Raji (cell line): ENCODE data around the gene PTH2R.

ENCODE experiments used
- POLR2A ChIP-seq: IDR thresholded peaks from 2 replicates; pipeline ENCODE4 v1.6.1; 2011; ENCODE audit warnings: low read depth, low read length, control low read depth; ENCODE audit not compliant: insufficient read depth

Gene PTH2R

DNA sequence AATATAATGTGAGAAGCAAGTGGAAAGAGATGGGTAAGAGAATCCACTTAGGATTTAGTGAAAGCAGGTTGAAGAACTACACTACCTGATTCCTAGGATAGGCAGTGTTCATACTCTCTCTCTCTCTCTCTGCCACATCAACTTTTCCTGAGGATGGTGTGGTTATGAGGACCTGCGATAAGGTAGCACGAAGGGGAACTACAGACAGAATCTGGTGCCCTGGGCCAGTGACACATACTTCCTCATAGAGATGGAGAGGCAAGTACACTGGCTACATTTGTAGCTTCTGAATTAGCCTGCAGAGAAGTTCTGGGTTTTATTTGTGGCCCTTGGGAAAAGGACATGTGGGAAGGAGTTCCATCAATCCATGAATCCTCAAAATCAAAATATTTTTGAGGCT lies 44.5 kb downstream of the PTH2R start:
- no peak for TF ChIP-seq POLR2A

DNA sequence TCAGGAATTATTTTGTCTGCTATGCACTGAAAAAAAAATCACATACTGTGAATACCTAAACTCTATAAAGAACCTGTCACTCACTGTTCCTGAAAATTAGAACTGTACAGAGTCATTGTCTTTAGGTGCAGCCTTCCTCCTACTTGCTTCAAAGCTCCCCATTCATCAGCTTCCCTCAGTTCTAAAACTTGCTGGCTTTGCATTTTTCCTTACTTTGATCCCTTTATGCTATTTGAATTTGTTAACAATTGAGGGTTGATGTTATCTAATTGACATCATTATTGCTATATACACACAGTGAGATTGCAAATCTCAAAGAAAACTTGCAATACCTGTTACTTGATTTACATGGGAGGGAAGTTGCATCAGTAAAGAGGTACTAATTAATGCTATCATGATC lies 48.3 kb downstream of the PTH2R start:
- TF ChIP-seq POLR2A: no peak

DNA sequence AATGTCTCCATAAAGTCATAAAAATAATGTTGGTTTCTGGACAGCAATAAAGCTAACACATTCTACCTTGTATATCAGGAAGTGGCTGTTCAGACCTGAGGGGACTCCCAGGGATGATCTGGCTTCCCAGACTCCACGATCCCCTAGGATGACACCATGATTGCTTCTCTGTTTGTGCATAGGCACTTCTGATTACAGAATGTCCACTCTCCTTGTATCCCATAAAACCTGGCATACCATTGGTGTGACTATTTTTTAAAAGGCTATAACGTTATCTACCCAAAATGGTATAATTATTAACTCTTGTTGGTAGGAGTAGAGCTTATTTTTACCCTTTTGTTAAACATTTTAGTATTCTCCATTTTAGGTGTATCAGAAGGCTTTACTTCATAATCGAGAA lies 57.1 kb downstream of the PTH2R start:
- TF ChIP-seq POLR2A: no peak

DNA sequence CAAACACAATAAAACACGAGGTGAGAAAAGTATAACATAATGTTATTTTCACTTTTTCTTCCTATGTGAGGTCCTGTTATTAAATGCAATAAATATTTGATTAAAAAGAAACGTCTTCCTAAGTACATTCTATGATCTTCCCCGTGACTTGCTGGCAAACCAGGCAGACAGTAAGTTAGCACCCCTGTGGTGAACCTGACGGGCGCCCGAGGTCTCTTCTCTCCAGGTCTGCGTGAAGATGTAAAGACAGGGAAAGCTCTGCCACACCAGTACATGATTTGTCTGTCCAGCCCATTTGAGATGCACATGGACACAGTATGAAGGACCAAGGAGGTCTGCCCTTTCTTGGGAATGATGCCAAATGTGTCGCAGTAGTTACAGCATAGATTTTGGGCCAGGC lies 57.6 kb downstream of the PTH2R start:
- no peak for TF ChIP-seq POLR2A

DNA sequence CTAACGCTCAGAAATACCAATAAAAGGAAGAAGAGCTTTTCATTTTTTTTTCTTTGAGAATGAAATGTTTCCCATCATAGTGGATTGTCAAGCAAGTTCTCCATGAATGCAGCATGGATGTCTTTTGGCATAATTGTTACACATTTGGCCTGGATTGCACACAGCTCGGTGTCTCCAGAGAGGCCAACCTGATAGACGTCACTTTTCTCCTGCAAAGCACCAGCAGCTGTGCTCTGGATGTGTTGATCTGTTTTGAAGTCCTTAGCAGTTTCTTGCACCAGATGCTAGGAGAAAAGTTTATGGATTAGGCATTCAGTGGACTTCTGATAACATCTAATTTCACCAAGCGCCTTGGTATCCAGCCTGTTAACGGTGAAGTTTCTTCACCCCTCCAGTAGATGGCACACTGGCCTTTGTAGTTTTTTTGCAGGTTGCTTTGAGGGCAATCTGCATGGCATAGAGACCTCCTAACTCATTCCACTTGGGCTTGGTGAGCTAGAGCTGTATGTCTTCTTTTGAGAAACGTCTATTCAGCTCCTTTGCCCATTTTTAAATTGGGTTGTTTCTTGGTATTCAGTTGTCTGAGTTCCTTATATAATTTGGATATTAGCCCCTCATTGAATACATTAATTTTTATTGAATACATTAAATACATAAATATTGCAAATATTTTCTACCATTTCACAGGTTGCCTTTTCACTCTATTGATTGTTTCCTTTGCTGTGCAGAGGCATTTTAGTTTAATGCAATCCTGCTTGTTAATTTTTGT lies 59.7 kb downstream of the PTH2R start:
- no peak for TF ChIP-seq POLR2A

DNA sequence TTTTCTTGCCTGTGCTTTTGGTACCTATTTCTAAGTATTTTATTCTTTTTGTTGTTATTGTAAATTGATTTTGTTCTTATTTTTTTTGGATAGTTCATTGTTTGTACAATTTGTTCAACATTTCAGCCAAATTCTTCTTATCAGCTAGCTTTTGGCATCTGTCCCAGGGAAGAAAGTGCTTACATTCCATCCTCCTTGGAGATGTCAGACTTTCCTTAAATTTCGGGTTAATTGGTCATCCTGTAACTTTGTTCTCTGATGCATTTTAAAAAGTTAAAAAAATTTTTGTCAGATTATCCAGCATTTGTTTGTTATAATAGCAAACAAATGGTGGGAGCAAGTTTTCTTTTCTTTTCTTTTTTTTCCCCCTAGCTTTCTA lies 60.3 kb downstream of the PTH2R start:
- no peak for TF ChIP-seq POLR2A

DNA sequence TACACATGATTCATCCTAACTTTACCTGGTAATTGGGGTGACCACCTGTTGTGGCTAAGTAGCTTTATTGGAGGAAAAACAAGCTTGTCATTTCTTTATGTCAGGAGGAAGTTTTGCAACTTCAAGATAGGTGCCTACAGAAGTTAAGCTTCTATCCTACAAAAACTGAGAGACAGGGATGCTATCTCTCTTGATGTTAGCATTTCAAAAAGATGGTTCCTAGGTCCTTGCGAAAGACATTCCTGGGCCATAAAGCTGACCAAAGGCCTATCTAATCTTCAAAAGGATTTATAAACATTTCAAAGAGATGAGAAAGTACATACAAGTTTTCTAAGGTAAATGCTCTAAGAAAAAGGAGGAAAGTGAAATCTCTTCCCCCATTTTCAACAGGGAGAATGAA lies 61.0 kb downstream of the PTH2R start:
- TF ChIP-seq POLR2A: no peak

DNA sequence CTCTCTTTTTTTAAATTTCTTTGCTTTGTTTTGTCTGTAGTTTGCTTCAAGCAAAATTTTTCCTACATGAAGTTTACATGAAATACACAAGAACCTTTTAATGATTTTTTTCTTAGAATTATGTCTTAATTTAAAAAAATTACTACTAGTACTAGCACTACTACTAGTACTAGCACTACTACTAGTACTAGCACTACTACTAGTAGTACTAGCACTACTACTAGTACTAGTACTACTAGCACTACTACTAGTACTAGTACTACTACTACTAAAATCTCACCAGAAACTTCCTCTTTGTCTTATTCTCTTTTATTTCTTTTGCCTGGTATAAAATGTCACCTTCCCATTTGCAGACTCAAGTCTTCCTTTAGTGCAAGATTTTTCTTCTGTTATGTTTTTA lies 71.1 kb downstream of the PTH2R start:
- TF ChIP-seq POLR2A: no peak

DNA sequence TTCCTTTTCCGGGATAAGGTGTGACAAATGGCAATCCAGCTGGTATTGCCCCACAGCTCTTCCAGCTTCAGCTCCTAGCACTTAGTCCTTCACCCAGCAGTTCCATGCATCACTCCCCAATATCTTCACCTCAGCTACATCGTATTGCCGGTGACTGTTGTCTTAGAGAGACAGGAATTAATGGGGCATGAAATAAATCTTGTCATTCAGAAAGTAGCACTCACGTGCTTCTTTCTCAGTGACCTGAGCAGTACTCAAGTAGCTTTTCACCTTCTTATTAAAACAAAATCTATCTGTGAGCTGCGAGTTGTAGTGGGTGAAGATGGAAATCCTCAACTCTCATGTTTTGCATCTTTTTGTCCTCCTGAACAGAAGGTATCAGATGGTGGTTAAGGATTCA lies 72.8 kb downstream of the PTH2R start:
- no peak for TF ChIP-seq POLR2A

DNA sequence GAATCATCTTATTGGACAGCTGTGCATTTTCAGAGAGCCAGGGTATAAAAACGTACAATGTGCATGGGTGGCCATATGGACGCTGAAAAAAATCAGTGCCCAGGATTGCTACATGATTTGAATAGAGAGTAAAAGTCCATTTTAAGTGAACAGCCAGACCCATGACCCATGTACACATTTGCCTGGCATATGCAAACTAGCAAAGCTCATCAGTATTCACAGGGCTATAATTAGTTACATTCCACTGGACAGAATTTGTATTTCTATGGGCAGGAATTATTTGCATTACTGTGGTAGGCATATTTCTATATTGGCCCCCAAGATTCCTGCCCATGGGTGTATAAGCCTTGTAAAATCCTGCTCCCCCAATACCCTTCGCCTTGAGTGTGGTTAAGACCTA lies 78.8 kb downstream of the PTH2R start:
- TF ChIP-seq POLR2A: no peak

DNA sequence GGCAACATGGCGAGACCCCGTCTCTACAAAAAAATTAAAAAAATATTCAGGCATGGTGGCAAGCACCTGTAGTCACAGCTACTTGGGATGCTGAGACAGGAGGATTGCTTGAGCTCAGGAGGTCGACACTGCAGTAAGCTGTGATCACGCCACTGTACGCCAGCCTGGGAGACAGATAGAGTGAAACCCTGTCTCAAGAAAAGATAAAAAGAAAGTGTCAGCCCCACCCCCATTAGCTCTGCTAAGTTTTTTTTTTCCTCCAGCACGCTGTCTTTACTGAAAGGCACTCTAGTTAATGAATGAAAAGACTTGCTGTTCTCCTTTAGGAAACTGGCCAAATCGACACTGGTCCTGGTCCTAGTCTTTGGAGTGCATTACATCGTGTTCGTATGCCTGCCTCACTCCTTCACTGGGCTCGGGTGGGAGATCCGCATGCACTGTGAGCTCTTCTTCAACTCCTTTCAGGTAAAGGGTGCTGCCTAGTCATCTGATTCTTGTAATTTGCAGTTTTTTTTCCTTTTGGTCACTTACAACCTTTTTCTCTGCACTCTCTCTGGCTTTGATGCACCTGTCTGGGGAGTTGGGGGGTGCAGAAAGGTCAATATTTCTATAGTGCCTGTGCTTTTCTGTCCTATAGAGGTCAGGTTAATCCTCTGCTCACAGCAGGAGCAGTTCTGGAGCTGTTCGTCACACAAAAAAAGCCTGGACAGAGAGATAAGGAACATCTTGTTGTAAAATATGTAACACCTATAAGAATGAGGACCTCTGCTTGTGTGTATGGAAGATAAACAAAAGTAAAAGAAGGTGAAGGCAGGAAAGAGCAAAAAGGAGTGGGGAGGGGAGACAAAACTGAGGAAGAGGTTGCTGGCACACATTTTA lies 82.3 kb downstream of the PTH2R start:
- no peak for TF ChIP-seq POLR2A

DNA sequence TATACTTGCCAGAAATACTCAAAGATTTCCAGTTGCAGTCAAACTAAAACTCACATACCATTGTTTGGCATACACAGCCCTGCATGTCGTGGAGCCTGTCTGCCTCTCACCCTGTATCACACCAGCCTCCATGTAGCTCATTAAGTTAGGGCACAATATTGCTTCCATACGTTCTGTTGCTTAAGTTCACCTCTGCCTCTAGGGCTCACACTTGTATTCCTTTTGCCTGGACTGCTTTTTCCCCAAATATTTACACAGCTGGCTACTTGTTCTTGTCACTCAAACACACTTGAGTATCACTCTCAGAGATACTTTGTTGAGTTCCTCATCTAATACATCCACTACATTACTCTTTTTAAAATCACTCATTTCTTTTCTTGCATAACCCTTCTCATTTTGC lies 83.1 kb downstream of the PTH2R start:
- no peak for TF ChIP-seq POLR2A

DNA sequence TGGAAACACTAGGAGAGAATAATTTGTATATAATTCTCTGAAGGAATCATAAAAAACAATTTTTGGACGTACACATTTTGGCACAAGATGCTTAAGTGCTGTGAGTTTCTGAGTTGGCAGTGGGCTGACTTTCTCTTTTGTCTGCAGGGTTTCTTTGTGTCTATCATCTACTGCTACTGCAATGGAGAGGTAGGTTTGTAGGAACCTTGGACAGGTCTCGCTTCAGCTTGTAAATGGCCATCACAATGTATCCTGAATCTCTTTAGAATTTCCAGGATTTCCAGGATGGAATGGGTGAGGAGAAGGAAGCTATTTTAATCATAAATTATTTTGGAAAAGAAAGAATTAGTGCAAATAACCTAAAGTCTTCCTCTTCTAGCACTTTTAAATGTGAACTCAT lies 83.9 kb downstream of the PTH2R start:
- TF ChIP-seq POLR2A: no peak

DNA sequence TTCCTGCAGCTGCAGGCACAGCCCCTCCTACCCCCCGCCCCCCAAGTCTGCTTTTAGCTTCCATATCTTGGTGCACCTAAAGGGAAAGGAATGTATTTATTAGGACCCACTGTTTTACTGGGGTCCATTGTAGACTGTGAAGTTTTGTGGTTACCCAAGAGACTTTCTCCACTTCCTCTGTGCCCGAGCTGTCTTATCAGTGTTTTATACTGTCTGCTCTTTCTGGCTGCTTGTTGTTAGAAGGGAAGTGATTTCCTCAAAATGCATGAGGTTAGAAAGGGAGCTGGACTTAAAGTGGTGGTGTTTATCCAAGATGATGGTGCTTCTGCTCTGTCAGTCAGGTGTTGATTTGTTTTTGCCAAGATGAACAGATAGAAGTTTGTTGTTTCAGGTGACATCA lies 85.0 kb downstream of the PTH2R start:
- no peak for TF ChIP-seq POLR2A

DNA sequence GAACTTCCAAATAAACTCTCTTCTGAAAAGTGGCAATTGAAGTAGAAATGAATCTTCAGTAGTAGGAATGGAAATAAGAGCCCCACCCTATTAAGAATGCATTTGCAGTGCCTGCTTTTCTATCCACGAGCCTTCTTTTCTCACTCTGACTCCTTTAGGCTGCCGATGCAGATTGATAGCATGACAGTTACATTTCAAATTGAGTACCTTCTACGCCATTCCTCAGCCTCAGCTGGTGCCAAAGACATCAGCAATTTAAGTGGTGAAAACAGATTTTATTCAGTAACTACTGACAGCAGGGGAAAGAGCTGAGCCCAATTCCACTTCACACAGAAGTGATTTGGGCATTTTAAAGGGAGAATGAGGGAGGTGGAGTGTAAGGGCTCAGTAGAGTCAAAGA lies 85.5 kb downstream of the PTH2R start:
- no peak for TF ChIP-seq POLR2A

DNA sequence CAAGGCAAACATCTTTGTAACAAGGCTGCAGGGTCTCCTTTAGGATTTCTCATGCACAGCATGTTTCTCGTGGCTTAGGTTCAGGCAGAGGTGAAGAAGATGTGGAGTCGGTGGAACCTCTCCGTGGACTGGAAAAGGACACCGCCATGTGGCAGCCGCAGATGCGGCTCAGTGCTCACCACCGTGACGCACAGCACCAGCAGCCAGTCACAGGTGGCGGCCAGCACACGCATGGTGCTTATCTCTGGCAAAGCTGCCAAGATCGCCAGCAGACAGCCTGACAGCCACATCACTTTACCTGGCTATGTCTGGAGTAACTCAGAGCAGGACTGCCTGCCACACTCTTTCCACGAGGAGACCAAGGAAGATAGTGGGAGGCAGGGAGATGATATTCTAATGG lies 86.6 kb downstream of the PTH2R start:
- no peak for TF ChIP-seq POLR2A
